Measurements from ENCODE around the gene GALNT12. TPM values are rescaled to one million over a fixed set of nuclear protein-coding genes. Genes with fewer than 3 reads are reported as not detected.

GALNT12 gene
- total RNA-seq, 1 donor from 2014 or later, result 0.55 TPM

- TF ChIP-seq CTCF (IDR thresholded peaks at IDR 0.05; ENCODE audit: borderline replicate concordance), result no peak
- Histone ChIP-seq H3K4me1 (peaks cover 71% of the 10 kb centered on the region), H3K27ac (replicated peaks) (peak overlapping the region; percentile 94), H3K36me3 (no peaks in the 10 kb centered on the region), H3K9me3 (replicated peaks) (peaks cover 5% of the 10 kb centered on the region), H3K27me3 (ENCODE audit: low read depth) (no peaks in the 10 kb centered on the region), H3K4me3 (no peak overlapping the region)
- intact Hi-C loops (cut with micrococcal nuclease), result loop anchor here (10.0 kb wide), 1 partner anchor 107 kb away; no protein-coding TSS in a partner anchor
- DNase-seq, result peak; percentile 83
Measured at GRCh38 chr9:98867429-98868168, 60.1 kb downstream of the GALNT12 start.

GRCh38 chr9:98869078-98869745 lies 61.7 kb downstream of the GALNT12 start:
- Histone ChIP-seq H3K27ac (replicated peaks) (peak overlapping the region; percentile 94), H3K27me3 (ENCODE audit: low read depth) (no peaks in the 10 kb centered on the region), H3K9me3 (replicated peaks) (peaks cover 5% of the 10 kb centered on the region), H3K4me1 (peaks cover 64% of the 10 kb centered on the region), H3K4me3 (no peak overlapping the region), H3K36me3 (no peaks in the 10 kb centered on the region)
- intact Hi-C loops (cut with micrococcal nuclease), result loop anchor here (10.0 kb wide), 1 partner anchor 106 kb away; no protein-coding TSS in a partner anchor
- no peak for TF ChIP-seq CTCF (IDR thresholded peaks at IDR 0.05; ENCODE audit: borderline replicate concordance)
- DNase-seq, result no peak

- H3K36me3 ChIP-seq, result no peaks in the 10 kb centered on the region
- no peak for TF ChIP-seq CTCF (IDR thresholded peaks at IDR 0.05; ENCODE audit: borderline replicate concordance)
- H3K27me3 ChIP-seq (ENCODE audit: low read depth), result no peaks in the 10 kb centered on the region
- H3K4me3 ChIP-seq, result no peak overlapping the region
- H3K27ac ChIP-seq (replicated peaks), result peak overlapping the region; percentile 94
- H3K9me3 ChIP-seq (replicated peaks), result peaks cover 5% of the 10 kb centered on the region
- peaks cover 63% of the 10 kb centered on the region for H3K4me1 ChIP-seq
- intact Hi-C loops (cut with micrococcal nuclease), result loop anchor here (10.0 kb wide), 1 partner anchor 105 kb away; no protein-coding TSS in a partner anchor
- DNase-seq, result no peak
Measured at GRCh38 chr9:98869866-98870265, 62.4 kb downstream of the GALNT12 start.

GRCh38 chr9:98870782-98871557 lies 63.5 kb downstream of the GALNT12 start:
- H3K27me3 ChIP-seq (ENCODE audit: low read depth), result no peaks in the 10 kb centered on the region
- intact Hi-C loops (cut with micrococcal nuclease), result no loop called here
- H3K9me3 ChIP-seq (replicated peaks), result peaks cover 5% of the 10 kb centered on the region
- no peak overlapping the region for H3K4me3 ChIP-seq
- DNase-seq, result no peak
- TF ChIP-seq CTCF (IDR thresholded peaks at IDR 0.05; ENCODE audit: borderline replicate concordance), result no peak
- H3K36me3 ChIP-seq, result no peaks in the 10 kb centered on the region
- no peak overlapping the region for H3K27ac ChIP-seq (replicated peaks)
- peaks cover 53% of the 10 kb centered on the region for H3K4me1 ChIP-seq

- Histone ChIP-seq H3K4me3 (no peak overlapping the region), H3K4me1 (peaks cover 46% of the 10 kb centered on the region), H3K9me3 (replicated peaks) (peaks cover 5% of the 10 kb centered on the region), H3K27me3 (ENCODE audit: low read depth) (no peaks in the 10 kb centered on the region), H3K27ac (replicated peaks) (no peak overlapping the region), H3K36me3 (no peaks in the 10 kb centered on the region)
- no peak for DNase-seq
- intact Hi-C loops (cut with micrococcal nuclease), result no loop called here
- no peak for TF ChIP-seq CTCF (IDR thresholded peaks at IDR 0.05; ENCODE audit: borderline replicate concordance)
Measured at GRCh38 chr9:98871558-98872065, 64.1 kb downstream of the GALNT12 start.
